DLD1 (cell line): ENCODE results near the gene CDH4.

Experiments used
- in situ Hi-C: cut with HindIII; loops from 2 replicates; pipeline ENCODE4 v1.10.0; 2017; ENCODE audit warnings: low sequenced_read_pairs

CDH4 gene

GRCh38 chr20:61806314-61806713 lies 554.3 kb downstream of the CDH4 start:
- in situ Hi-C loops, result no loop called here

GRCh38 chr20:61806995-61807394 lies 554.9 kb downstream of the CDH4 start:
- in situ Hi-C loops, result no loop called here

GRCh38 chr20:61807471-61808160 lies 555.6 kb downstream of the CDH4 start:
- in situ Hi-C loops, result no loop called here

- in situ Hi-C loops, result no loop called here
These were observed 556.4 kb downstream of the CDH4 start for GRCh38 chr20:61808447-61808846.

- in situ Hi-C loops, result no loop called here
These were observed 557.1 kb downstream of the CDH4 start for GRCh38 chr20:61809006-61809770.

GRCh38 chr20:61810066-61810737 lies 558.1 kb downstream of the CDH4 start:
- in situ Hi-C loops, result no loop called here

- in situ Hi-C loops, result no loop called here
These were observed 558.7 kb downstream of the CDH4 start for GRCh38 chr20:61810738-61811135.

GRCh38 chr20:61811166-61811565 lies 559.1 kb downstream of the CDH4 start:
- in situ Hi-C loops, result no loop called here

GRCh38 chr20:61812121-61812844 lies 560.2 kb downstream of the CDH4 start:
- in situ Hi-C loops, result no loop called here

DNA sequence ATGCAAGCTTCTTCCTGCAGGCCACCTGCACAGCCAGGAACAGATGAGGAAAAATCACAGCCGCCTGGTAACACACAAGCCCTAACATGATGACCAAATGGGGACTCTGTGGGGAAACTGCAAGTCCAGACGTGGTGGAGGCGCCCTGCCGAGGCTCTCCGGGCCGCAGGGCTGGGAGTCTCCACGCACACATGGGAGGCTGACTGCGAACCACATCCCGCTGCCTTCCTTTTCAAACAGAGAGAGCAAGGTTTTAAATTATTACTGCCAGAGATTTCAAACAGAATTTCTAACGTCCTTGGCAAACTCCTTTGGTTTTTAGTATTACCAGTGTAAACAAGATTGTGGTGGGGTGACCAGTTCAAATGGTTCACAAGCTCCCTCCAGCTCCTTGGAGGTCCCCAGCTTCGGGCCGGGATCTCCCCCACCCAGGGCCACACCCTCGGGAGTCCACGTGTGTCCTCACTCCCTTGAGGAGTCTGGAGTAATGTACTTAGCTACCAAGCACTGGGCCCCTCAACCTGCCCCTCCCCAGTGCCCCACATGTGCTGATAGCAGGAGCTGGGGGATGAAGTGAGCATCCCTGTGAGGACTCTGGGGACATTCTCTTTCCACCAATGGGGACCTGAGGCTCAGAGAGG lies 560.9 kb downstream of the CDH4 start:
- in situ Hi-C loops, result no loop called here

DNA sequence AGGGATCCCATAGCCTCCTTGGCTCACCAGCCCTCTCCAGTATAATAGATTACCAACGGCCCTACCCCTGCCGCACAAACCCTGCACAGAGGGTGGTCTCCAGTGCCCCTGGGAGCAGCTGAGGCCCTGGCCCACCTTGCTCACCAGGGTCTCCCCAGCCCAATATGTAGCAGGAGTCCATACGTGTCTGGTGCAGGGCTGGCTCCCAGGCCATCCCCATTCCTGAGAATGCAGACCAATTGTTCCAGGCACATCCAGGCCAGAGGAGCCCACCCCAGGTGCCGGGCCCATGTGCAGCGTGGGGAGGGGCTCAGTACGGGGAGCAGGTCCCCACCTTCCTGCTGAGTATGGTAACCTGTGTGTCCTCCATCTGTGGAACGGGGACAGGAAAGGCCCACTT lies 561.7 kb downstream of the CDH4 start:
- in situ Hi-C loops, result no loop called here

DNA sequence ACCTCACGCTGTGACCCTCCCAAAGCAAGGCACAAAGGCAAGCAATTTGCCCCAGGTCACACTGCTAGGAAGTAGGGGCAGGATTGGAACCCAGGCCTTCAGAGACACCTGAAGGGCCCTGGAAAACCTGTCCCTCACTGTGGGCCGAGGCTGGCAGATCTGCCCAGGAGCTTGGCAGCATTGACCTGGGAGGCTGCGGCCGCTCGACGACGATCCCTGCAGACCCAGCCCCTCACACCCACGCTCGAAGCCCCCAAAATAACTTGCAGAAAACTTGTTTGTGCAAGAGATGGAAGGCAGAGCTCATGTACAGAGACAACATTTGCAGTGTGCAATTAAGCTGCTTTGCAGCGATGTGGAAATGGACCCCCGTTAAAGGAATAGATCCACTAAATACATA lies 562.2 kb downstream of the CDH4 start:
- in situ Hi-C loops, result no loop called here

- in situ Hi-C loops, result no loop called here
These were observed 562.7 kb downstream of the CDH4 start for GRCh38 chr20:61814726-61815125.

DNA sequence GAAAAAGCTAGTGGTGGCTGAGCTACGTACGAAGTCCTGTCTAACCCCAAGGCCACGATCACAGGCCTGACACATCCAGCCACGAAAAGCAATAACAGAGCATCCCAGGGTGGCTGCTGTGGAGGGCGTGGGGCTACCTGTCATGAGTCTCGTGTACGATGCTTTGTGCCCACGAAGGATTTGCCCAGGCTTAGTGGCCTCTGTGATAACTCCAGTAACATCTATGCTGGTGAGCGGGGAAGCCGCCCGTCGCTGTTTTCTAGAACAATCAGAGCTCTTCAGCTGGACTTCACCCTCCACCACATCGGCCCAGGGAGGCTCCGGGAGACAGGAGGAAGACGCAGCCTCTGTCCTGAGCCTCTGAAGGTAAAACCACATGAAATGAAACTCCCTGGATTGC lies 563.1 kb downstream of the CDH4 start:
- in situ Hi-C loops, result no loop called here

DNA sequence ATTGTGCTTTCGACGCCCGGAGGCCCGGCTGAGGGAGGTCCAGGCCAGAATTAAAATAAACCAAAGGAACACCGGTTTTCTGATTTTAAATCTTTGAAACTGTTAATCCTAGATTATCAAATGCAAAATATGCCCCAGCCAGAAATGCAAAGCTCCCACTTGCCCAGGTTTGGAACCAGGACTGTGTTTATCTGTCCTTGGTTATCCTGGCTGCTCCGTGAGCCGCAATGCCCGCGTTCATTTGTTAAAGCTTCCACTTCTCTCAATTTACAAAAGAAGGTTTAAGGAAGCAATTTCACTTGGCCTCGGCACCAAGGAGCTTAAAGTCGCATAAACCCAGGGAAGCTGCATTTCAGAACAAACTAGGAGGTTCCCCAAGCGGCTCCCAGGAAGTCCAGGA lies 563.6 kb downstream of the CDH4 start:
- in situ Hi-C loops, result no loop called here

- in situ Hi-C loops, result no loop called here
These were observed 564.8 kb downstream of the CDH4 start for GRCh38 chr20:61816606-61817460.

GRCh38 chr20:61817575-61817974 lies 565.5 kb downstream of the CDH4 start:
- in situ Hi-C loops, result no loop called here

- in situ Hi-C loops, result no loop called here
These were observed 566.9 kb downstream of the CDH4 start for GRCh38 chr20:61818746-61819573.

- in situ Hi-C loops, result no loop called here
These were observed 567.4 kb downstream of the CDH4 start for GRCh38 chr20:61819574-61819846.
